ENCODE data around the gene DHRSX. TPM values are rescaled to one million over a fixed set of nuclear protein-coding genes. Genes with fewer than 3 reads are reported as not detected.

DHRSX gene
- total and polyA plus RNA-seq, 2 of the 8 experiments (the other 6 are each of a cell fraction or from before 2014, with no cell fraction given) = 35.1 to 43.4 TPM

GRCh38 chrX:2351999-2352995, 148.5 kb downstream of the DHRSX start (continued):
- TF ChIP-seq FOSL1 (IDR thresholded peaks at IDR 0.05; ENCODE audit: insufficient read depth, low read depth, low read length) (no peak), SP4 (IDR thresholded peaks at IDR 0.05; ENCODE audit: low read length) (no peak), SP1 (IDR thresholded peaks at IDR 0.05; ENCODE audit: low read depth, low read length) (no peak)
- TF ChIP-seq, protein P1, sequence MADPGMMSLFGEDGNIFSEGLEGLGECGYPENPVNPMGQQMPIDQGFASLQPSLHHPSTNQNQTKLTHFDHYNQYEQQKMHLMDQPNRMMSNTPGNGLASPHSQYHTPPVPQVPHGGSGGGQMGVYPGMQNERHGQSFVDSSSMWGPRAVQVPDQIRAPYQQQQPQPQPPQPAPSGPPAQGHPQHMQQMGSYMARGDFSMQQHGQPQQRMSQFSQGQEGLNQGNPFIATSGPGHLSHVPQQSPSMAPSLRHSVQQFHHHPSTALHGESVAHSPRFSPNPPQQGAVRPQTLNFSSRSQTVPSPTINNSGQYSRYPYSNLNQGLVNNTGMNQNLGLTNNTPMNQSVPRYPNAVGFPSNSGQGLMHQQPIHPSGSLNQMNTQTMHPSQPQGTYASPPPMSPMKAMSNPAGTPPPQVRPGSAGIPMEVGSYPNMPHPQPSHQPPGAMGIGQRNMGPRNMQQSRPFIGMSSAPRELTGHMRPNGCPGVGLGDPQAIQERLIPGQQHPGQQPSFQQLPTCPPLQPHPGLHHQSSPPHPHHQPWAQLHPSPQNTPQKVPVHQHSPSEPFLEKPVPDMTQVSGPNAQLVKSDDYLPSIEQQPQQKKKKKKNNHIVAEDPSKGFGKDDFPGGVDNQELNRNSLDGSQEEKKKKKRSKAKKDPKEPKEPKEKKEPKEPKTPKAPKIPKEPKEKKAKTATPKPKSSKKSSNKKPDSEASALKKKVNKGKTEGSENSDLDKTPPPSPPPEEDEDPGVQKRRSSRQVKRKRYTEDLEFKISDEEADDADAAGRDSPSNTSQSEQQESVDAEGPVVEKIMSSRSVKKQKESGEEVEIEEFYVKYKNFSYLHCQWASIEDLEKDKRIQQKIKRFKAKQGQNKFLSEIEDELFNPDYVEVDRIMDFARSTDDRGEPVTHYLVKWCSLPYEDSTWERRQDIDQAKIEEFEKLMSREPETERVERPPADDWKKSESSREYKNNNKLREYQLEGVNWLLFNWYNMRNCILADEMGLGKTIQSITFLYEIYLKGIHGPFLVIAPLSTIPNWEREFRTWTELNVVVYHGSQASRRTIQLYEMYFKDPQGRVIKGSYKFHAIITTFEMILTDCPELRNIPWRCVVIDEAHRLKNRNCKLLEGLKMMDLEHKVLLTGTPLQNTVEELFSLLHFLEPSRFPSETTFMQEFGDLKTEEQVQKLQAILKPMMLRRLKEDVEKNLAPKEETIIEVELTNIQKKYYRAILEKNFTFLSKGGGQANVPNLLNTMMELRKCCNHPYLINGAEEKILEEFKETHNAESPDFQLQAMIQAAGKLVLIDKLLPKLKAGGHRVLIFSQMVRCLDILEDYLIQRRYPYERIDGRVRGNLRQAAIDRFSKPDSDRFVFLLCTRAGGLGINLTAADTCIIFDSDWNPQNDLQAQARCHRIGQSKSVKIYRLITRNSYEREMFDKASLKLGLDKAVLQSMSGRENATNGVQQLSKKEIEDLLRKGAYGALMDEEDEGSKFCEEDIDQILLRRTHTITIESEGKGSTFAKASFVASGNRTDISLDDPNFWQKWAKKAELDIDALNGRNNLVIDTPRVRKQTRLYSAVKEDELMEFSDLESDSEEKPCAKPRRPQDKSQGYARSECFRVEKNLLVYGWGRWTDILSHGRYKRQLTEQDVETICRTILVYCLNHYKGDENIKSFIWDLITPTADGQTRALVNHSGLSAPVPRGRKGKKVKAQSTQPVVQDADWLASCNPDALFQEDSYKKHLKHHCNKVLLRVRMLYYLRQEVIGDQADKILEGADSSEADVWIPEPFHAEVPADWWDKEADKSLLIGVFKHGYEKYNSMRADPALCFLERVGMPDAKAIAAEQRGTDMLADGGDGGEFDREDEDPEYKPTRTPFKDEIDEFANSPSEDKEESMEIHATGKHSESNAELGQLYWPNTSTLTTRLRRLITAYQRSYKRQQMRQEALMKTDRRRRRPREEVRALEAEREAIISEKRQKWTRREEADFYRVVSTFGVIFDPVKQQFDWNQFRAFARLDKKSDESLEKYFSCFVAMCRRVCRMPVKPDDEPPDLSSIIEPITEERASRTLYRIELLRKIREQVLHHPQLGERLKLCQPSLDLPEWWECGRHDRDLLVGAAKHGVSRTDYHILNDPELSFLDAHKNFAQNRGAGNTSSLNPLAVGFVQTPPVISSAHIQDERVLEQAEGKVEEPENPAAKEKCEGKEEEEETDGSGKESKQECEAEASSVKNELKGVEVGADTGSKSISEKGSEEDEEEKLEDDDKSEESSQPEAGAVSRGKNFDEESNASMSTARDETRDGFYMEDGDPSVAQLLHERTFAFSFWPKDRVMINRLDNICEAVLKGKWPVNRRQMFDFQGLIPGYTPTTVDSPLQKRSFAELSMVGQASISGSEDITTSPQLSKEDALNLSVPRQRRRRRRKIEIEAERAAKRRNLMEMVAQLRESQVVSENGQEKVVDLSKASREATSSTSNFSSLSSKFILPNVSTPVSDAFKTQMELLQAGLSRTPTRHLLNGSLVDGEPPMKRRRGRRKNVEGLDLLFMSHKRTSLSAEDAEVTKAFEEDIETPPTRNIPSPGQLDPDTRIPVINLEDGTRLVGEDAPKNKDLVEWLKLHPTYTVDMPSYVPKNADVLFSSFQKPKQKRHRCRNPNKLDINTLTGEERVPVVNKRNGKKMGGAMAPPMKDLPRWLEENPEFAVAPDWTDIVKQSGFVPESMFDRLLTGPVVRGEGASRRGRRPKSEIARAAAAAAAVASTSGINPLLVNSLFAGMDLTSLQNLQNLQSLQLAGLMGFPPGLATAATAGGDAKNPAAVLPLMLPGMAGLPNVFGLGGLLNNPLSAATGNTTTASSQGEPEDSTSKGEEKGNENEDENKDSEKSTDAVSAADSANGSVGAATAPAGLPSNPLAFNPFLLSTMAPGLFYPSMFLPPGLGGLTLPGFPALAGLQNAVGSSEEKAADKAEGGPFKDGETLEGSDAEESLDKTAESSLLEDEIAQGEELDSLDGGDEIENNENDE (IDR thresholded peaks at IDR 0.05; ENCODE audit: insufficient replicate concordance, low read length) = no peak
